Measurements from ENCODE around the gene ARHGAP6.

ARHGAP6 gene

GRCh38 chrX:11474576-11474975, 191.1 kb downstream of the ARHGAP6 start:
- Histone ChIP-seq H3K27me3 (ENCODE audit: insufficient read depth, poor library complexity, severe bottlenecking) (no peaks in the 10 kb centered on the region), H3K27ac (replicated peaks) (no peak overlapping the region), H3K4me3 (replicated peaks; ENCODE audit: insufficient read depth, low read length) (no peak overlapping the region)
- DNase-seq (ENCODE audit: low read depth in 1 of 2, low spot score in 1 of 2) = no peak
- no peak for TF ChIP-seq REST (IDR thresholded peaks at IDR 0.05; ENCODE audit: insufficient replicate concordance, low read depth)
- TF ChIP-seq GABPA (IDR thresholded peaks at IDR 0.05; ENCODE audit: low read depth) = no peak
- TF ChIP-seq POLR2AphosphoS5 (IDR thresholded peaks at IDR 0.05; ENCODE audit: low read depth) = no peak
- TF ChIP-seq CTCF (IDR thresholded peaks at IDR 0.05; ENCODE audit: insufficient read depth, low read length) = no peak
- no peak for TF ChIP-seq SPI1 (IDR thresholded peaks at IDR 0.05; ENCODE audit: borderline replicate concordance, low read depth)

- Histone ChIP-seq H3K27ac (replicated peaks) (no peak overlapping the region), H3K27me3 (ENCODE audit: insufficient read depth, poor library complexity, severe bottlenecking) (no peaks in the 10 kb centered on the region), H3K4me3 (replicated peaks; ENCODE audit: insufficient read depth, low read length) (no peak overlapping the region)
- TF ChIP-seq REST (IDR thresholded peaks at IDR 0.05; ENCODE audit: insufficient replicate concordance, low read depth) = no peak
- no peak for TF ChIP-seq GABPA (IDR thresholded peaks at IDR 0.05; ENCODE audit: low read depth)
- no peak for TF ChIP-seq CTCF (IDR thresholded peaks at IDR 0.05; ENCODE audit: insufficient read depth, low read length)
- no peak for TF ChIP-seq POLR2AphosphoS5 (IDR thresholded peaks at IDR 0.05; ENCODE audit: low read depth)
- TF ChIP-seq SPI1 (IDR thresholded peaks at IDR 0.05; ENCODE audit: borderline replicate concordance, low read depth) = no peak
- no peak for DNase-seq (ENCODE audit: low read depth in 1 of 2, low spot score in 1 of 2)
Measured at GRCh38 chrX:11474021-11474420, 191.7 kb downstream of the ARHGAP6 start.

- TF ChIP-seq REST (IDR thresholded peaks at IDR 0.05; ENCODE audit: insufficient replicate concordance, low read depth) (no peak), SPI1 (IDR thresholded peaks at IDR 0.05; ENCODE audit: borderline replicate concordance, low read depth) (no peak), POLR2AphosphoS5 (IDR thresholded peaks at IDR 0.05; ENCODE audit: low read depth) (no peak), GABPA (IDR thresholded peaks at IDR 0.05; ENCODE audit: low read depth) (no peak), CTCF (IDR thresholded peaks at IDR 0.05; ENCODE audit: insufficient read depth, low read length) (no peak)
- H3K27ac ChIP-seq (replicated peaks) = no peak overlapping the region
- no peak for DNase-seq (ENCODE audit: low read depth in 1 of 2, low spot score in 1 of 2)
- no peak overlapping the region for H3K4me3 ChIP-seq (replicated peaks; ENCODE audit: insufficient read depth, low read length)
- no peaks in the 10 kb centered on the region for H3K27me3 ChIP-seq (ENCODE audit: insufficient read depth, poor library complexity, severe bottlenecking)
Measured at GRCh38 chrX:11472879-11473278, 192.8 kb downstream of the ARHGAP6 start.

All from HL-60 (cell line).